Measurements from ENCODE around the gene ABHD2.

The ABHD2 gene

GRCh38 chr15:89164712-89165211 is 76.5 kb downstream of the ABHD2 start:
- no peak for DNase-seq (ENCODE audit: low read depth in 2 of 2)

GRCh38 chr15:89165677-89166076 is 77.4 kb downstream of the ABHD2 start:
- DNase-seq (ENCODE audit: low read depth in 2 of 2): no peak

GRCh38 chr15:89167267-89168176 is 79.3 kb downstream of the ABHD2 start:
- peak; percentile 42 to 47 for DNase-seq (ENCODE audit: low read depth in 2 of 2)

- DNase-seq (ENCODE audit: low read depth in 2 of 2): no peak
Observed at GRCh38 chr15:89168316-89168833, 80.1 kb downstream of the ABHD2 start.

- no peak for DNase-seq (ENCODE audit: low read depth in 2 of 2)
Observed at GRCh38 chr15:89170364-89170763, 82.1 kb downstream of the ABHD2 start.

- peak in 1 of 2 donors; percentile 23 for DNase-seq (ENCODE audit: low read depth in 2 of 2)
Observed at GRCh38 chr15:89171136-89172072, 83.1 kb downstream of the ABHD2 start.

GRCh38 chr15:89172921-89173320 is 84.7 kb downstream of the ABHD2 start:
- no peak for DNase-seq (ENCODE audit: low read depth in 2 of 2)

GRCh38 chr15:89174476-89174875 is 86.2 kb downstream of the ABHD2 start:
- DNase-seq (ENCODE audit: low read depth in 2 of 2): no peak

- no peak for DNase-seq (ENCODE audit: low read depth in 2 of 2)
Observed at GRCh38 chr15:89175617-89176191, 87.4 kb downstream of the ABHD2 start.

- DNase-seq (ENCODE audit: low read depth in 2 of 2): no peak
Observed at GRCh38 chr15:89177116-89177515, 88.9 kb downstream of the ABHD2 start.

GRCh38 chr15:89177633-89178306 is 89.5 kb downstream of the ABHD2 start:
- peak; percentile 50 to 54 for DNase-seq (ENCODE audit: low read depth in 2 of 2)

- DNase-seq (ENCODE audit: low read depth in 2 of 2): no peak
Observed at GRCh38 chr15:89178307-89178977, 90.2 kb downstream of the ABHD2 start.

GRCh38 chr15:89179966-89180875 is 92.0 kb downstream of the ABHD2 start:
- DNase-seq (ENCODE audit: low read depth in 2 of 2): peak; percentile 17 to 38

- DNase-seq (ENCODE audit: low read depth in 2 of 2): no peak
Observed at GRCh38 chr15:89184357-89184756, 96.1 kb downstream of the ABHD2 start.

- DNase-seq (ENCODE audit: low read depth in 2 of 2): no peak
Observed at GRCh38 chr15:89184886-89185526, 96.8 kb downstream of the ABHD2 start.

GRCh38 chr15:89186803-89187202 is 98.5 kb downstream of the ABHD2 start:
- DNase-seq (ENCODE audit: low read depth in 2 of 2): no peak

- DNase-seq (ENCODE audit: low read depth in 2 of 2): no peak
Observed at GRCh38 chr15:89187301-89187985, 99.2 kb downstream of the ABHD2 start.

- DNase-seq (ENCODE audit: low read depth in 2 of 2): no peak
Observed at GRCh38 chr15:89187986-89188514, 99.8 kb downstream of the ABHD2 start.
